Activated CD8-positive, alpha-beta T cell treated with anti-CD3 and anti-CD28 coated beads, Interleukin-2, amount 10 ng/mL, durations not matched to agents 7 days and 5 days (primary cell): ENCODE data around the gene EHBP1L1. TPM values are rescaled to one million over a fixed set of nuclear protein-coding genes. Genes with fewer than 3 reads are reported as not detected.
A peak's percentile ranks its signal among the peaks of the same experiment; 100 is the strongest.
"Not testable (repeated sequence)": the region's sequence is repeated elsewhere in the genome, so short reads cannot be mapped to it uniquely, and the experiment has no call there.

Experiments
- ATAC-seq: fragments of 150-1000 bp; cut with Tn5 transposase; one replicate; pipeline ENCODE4 v1.10.0; 2021; ENCODE audit warnings: moderate library complexity
- CTCF ChIA-PET: fragments of 350-600 bp; sonication (Branson Sonifier 250); formaldehyde crosslinking; loops from one replicate; lab custom pipeline; 2021; ENCODE audit warnings: antibody characterized with exemption; lab: Charles Lee
- POLR2A ChIA-PET: fragments of 350-600 bp; sonication (Branson Sonifier 250); formaldehyde crosslinking; loops from one replicate; lab custom pipeline; 2021; ENCODE audit warnings: antibody characterized with exemption; lab: Charles Lee
- DNase-seq: peaks from one replicate; pipeline ENCODE4 v3.0.0-alpha.2; 2020
- H3K27ac Mint-ChIP-seq: one replicate; pipeline ENCODE4 v1.8.0; 2021; ENCODE audit warnings: mild to moderate bottlenecking, mixed read lengths
- H3K27me3 Mint-ChIP-seq: one replicate; pipeline ENCODE4 v1.8.0; 2021; ENCODE audit warnings: low read depth, mixed read lengths
- H3K36me3 Mint-ChIP-seq: one replicate; pipeline ENCODE4 v1.8.0; 2021; ENCODE audit warnings: low read depth, mixed read lengths
- H3K4me1 Mint-ChIP-seq: one replicate; pipeline ENCODE4 v1.8.0; 2021; ENCODE audit warnings: low read depth, mixed read lengths
- H3K4me3 Mint-ChIP-seq: one replicate; pipeline ENCODE4 v1.8.0; 2021; ENCODE audit warnings: mild to moderate bottlenecking, mixed read lengths
- H3K9me3 Mint-ChIP-seq: one replicate; pipeline ENCODE4 v1.8.0; 2022; ENCODE audit warnings: mixed read lengths; ENCODE audit not compliant: insufficient read depth
- total RNA-seq, 2 experiments: library from RNA; stranded (reverse); gene quantifications; one replicate each; pipeline ENCODE4 v1.2.3, GENCODE V29; 2021

The EHBP1L1 gene
- total RNA-seq, 2 experiments from 2014 or later = 94.4 to 95.3 TPM

DNA sequence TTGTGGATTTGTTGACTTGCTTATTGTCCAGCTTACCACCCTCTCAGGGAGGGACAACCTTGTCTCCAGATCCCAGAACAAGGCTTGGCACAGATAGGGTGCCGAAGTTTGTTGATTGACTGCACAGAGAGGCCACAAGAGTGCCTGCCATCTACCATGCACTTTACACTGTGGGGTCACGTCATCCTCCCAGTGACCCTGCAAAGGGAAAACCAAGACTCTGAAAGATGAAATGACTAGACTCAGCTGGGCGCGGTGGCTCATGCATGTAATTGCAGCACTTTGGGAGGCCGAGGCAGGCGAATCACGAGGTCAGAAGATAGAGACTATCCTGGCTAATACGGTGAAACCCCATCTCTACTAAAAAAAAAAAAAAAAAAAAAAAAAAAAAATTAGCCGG, 13.1 kb upstream of the EHBP1L1 start:
- Mint-ChIP-seq H3K4me3 (no peak overlapping the region), H3K27ac (no peak overlapping the region), H3K36me3 (peaks cover 3% of the 10 kb centered on the region), H3K9me3 (no peaks in the 10 kb centered on the region), H3K27me3 (no peaks in the 10 kb centered on the region), H3K4me1 (peaks cover 52% of the 10 kb centered on the region)
- ChIA-PET CTCF (interaction anchor here (0.8 to 5.7 kb wide), 3 partner anchors 11 to 25 kb away, joined by 3 to 47 read pairs (median 3); no protein-coding TSS in a partner anchor), POLR2A (no interaction called here)
- no peak for DNase-seq
- no peak for ATAC-seq

DNA sequence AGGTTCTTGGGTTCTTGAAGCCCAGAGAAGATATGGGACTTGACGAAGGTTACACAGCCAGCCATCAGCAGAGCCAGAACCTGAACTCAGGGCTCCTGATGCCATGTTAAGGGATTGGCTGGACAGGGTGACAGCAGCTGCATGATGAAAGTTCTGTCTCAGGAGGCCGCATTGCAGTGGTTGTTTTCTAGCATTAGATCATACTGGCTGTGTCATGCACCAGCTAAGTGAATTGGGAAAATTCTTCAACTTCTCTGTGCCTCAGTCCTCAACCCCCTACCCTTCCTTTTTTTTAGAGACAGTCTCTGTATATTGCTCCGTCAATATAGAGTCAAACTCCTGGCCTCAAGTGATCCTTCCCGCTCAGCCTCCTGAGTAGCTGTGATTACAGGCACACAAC, 12.3 kb upstream of the EHBP1L1 start:
- Mint-ChIP-seq H3K27ac (peak overlapping the region; percentile 44), H3K36me3 (peaks cover 7% of the 10 kb centered on the region), H3K4me3 (no peak overlapping the region), H3K9me3 (no peaks in the 10 kb centered on the region), H3K27me3 (no peaks in the 10 kb centered on the region), H3K4me1 (peaks cover 56% of the 10 kb centered on the region)
- POLR2A ChIA-PET = interaction anchor here (1.0 kb wide), 1 partner anchor 18 kb away, joined by 3 read pairs; no protein-coding TSS in a partner anchor
- DNase-seq (no peak), ATAC-seq (no peak)
- CTCF ChIA-PET = interaction anchor here (1.0 to 5.7 kb wide), 2 partner anchors 10 to 23 kb away, joined by 3 to 47 read pairs; no protein-coding TSS in a partner anchor

- H3K4me1 Mint-ChIP-seq = peaks cover 51% of the 10 kb centered on the region
- H3K27ac Mint-ChIP-seq = peak overlapping the region; percentile 93
- not testable (repeated sequence) for DNase-seq, H3K9me3 Mint-ChIP-seq, ATAC-seq, H3K27me3 Mint-ChIP-seq
- POLR2A ChIA-PET = interaction anchor here (0.5 to 3.5 kb wide), 12 partner anchors 8 to 87 kb away, joined by 3 to 14 read pairs (median 4); partner anchors contain the start of genes MALAT1, PCNX3 and SCYL1
- CTCF ChIA-PET = interaction anchor here (0.9 to 5.7 kb wide), 9 partner anchors 10 to 453 kb away, joined by 3 to 47 read pairs (median 5); partner anchors contain the start of gene TM7SF2
- H3K4me3 Mint-ChIP-seq = peak overlapping the region; percentile 66
- H3K36me3 Mint-ChIP-seq = peaks cover 10% of the 10 kb centered on the region
Measured at GRCh38 chr11:65564879-65565559, 10.8 kb upstream of the EHBP1L1 start.

GRCh38 chr11:65565624-65566453, 10.0 kb upstream of the EHBP1L1 start:
- POLR2A ChIA-PET = interaction anchor here (0.5 to 3.5 kb wide), 13 partner anchors 9 to 79 kb away, joined by 3 to 14 read pairs (median 4); partner anchors contain the start of genes MALAT1, PCNX3 and SCYL1
- ATAC-seq (peak; percentile 15), DNase-seq (peak; percentile 61)
- H3K36me3 Mint-ChIP-seq = peaks cover 14% of the 10 kb centered on the region
- CTCF ChIA-PET = interaction anchor here (0.9 to 5.7 kb wide), 9 partner anchors 11 to 454 kb away, joined by 3 to 47 read pairs (median 5); partner anchors contain the start of gene TM7SF2
- H3K27ac Mint-ChIP-seq = peak overlapping the region; percentile 93
- H3K4me1 Mint-ChIP-seq = peaks cover 48% of the 10 kb centered on the region
- no peaks in the 10 kb centered on the region for H3K9me3 Mint-ChIP-seq
- H3K4me3 Mint-ChIP-seq = peak overlapping the region; percentile 66
- H3K27me3 Mint-ChIP-seq = no peaks in the 10 kb centered on the region

DNA sequence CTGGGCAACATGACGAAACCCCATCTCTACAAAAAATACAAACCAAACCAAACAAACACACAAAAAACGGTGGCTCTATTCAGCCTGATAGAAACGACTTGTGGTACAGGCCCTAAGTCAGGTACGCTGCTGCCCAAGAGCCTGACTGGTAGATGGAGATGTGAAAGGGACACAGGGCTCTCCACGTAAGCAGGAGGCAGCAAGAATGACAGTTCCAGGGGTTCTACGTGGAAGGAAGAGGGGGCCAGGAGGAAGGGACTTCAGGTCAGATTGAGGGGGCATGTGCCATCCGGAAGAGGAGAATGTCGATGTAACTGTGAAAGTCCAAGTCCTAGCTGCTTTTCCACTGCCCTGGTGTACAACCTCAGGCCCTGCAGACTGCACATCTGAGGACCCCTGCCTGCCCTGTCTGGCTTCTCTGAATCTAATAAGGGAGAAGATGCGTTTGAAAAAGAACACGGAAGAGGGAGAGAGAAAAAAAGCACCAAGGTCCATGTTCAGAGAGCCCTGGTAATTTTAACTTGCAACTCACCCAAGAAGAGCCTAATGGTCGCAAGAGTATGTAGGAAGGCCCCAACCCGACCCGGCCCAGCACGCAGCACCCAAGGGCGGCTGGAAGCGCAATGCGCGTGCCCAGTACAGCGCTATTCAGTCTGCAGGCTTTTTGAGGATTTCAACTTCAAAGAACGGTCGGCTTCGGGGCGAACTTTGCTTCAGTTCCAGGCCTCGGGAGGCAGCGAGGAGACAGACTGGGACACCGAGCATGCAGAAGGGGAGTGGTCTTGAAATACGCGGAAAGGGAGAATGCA, 6.5 kb upstream of the EHBP1L1 start:
- CTCF ChIA-PET = interaction anchor here (0.9 to 4.7 kb wide), 11 partner anchors 11 to 153 kb away, joined by 3 to 95 read pairs (median 4); partner anchors contain the start of genes LTBP3 and PCNX3
- Mint-ChIP-seq H3K4me1 (peaks cover 69% of the 10 kb centered on the region), H3K36me3 (peaks cover 27% of the 10 kb centered on the region), H3K27me3 (no peaks in the 10 kb centered on the region), H3K27ac (peak overlapping the region; percentile 99), H3K9me3 (no peaks in the 10 kb centered on the region), H3K4me3 (peak overlapping the region; percentile 100)
- ATAC-seq (peak; percentile 21), DNase-seq (no peak)
- POLR2A ChIA-PET = interaction anchor here (0.6 to 6.0 kb wide), 11 partner anchors 9 to 289 kb away, joined by 3 to 38 read pairs (median 6); partner anchors contain the start of genes MALAT1, MAP3K11, NEAT1 and PCNX3

DNA sequence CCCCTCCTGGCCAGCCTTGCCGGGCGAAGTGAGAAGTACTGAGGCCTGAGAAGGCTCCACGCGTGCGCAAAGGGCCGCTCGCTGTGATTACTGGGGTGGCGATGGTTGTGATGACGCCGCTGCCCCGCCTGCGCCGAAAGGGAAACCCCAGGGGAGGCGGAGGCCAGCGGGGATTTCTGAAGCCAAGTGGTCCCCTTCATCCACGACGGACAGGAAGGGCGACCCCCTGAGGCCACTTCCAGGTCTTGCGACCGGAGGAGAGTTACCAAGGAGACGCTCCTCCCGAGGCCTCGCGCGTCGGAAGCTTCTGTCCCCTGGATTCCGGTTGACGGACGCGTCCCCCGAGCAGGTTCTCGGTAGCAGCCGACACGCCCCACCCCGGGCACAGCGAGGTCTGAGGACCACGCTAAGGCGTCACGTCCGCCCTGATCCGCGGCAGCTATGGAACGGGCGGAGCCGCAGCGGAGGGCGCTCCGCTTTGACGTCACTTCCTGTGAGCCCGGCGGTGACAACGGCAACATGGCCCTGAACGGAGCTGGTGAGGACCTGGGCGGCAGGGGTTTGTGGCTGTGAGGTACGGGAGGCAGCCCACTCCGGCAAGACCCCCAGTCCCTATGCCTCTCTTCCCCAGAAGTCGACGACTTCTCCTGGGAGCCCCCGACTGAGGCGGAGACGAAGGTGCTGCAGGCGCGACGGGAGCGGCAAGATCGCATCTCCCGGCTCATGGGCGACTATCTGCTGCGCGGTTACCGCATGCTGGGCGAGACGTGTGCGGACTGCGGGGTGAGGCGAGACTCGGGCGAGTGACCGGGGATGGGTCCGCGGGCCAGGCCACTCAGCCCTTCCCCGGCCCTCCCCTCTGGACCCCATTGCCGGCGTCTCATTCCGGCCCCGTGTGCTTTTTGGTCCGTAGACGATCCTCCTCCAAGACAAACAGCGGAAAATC, 5.6 kb upstream of the EHBP1L1 start, which contains the start of gene ZNRD2:
Gene ZNRD2, plus strand, starts transcription at position 505 of the 946 bp plus-strand sequence. Its CDS starts 15 bp downstream, at position 520.
- peak; percentile 99 for DNase-seq
- CTCF ChIA-PET = interaction anchor here (0.7 to 4.7 kb wide), 16 partner anchors 12 to 93 kb away, joined by 3 to 95 read pairs (median 5); partner anchors contain the start of genes LTBP3 and PCNX3
- peaks cover 27% of the 10 kb centered on the region for H3K36me3 Mint-ChIP-seq
- ATAC-seq = peak; percentile 70
- no peaks in the 10 kb centered on the region for H3K27me3 Mint-ChIP-seq
- peak within 1 kb of the TSS; percentile 100 for H3K4me3 Mint-ChIP-seq
- peak within 1 kb of the TSS; percentile 99 for H3K27ac Mint-ChIP-seq
- H3K9me3 Mint-ChIP-seq = no peaks in the 10 kb centered on the region
- POLR2A ChIA-PET = interaction anchor here (0.6 to 6.0 kb wide), 17 partner anchors 10 to 288 kb away, joined by 3 to 38 read pairs (median 5); partner anchors contain the start of genes MALAT1, MAP3K11, NEAT1 and PCNX3
- peaks cover 71% of the 10 kb centered on the region for H3K4me1 Mint-ChIP-seq

DNA sequence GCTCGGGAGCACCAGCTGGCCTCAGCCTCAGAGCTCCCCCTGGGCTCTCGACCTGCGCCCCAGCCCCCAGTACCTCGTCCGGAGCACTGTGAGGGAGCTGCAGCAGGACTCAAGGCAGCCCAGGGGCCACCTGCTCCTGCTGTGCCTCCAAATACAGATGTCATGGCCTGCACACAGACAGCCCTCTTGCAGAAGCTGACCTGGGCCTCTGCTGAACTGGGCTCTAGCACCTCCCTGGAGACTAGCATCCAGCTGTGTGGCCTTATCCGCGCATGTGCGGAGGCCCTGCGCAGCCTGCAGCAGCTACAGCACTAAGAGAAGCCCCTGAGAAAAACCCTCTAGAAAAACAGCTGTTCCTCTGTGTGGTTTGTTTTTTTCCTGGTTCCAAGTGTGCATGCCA, 4.4 kb upstream of the EHBP1L1 start:
- no peaks in the 10 kb centered on the region for H3K9me3 Mint-ChIP-seq
- H3K36me3 Mint-ChIP-seq = peaks cover 30% of the 10 kb centered on the region
- ChIA-PET CTCF (interaction anchor here (0.8 to 4.7 kb wide), 12 partner anchors 12 to 155 kb away, joined by 3 to 95 read pairs (median 8); no protein-coding TSS in a partner anchor), POLR2A (interaction anchor here (0.5 to 6.0 kb wide), 15 partner anchors 12 to 773 kb away, joined by 3 to 38 read pairs (median 4); partner anchors contain the start of genes BRMS1, MALAT1, MAP3K11 and NEAT1)
- DNase-seq (no peak), ATAC-seq (no peak)
- H3K4me1 Mint-ChIP-seq = peaks cover 63% of the 10 kb centered on the region
- H3K4me3 Mint-ChIP-seq = peak overlapping the region; percentile 100
- H3K27me3 Mint-ChIP-seq = no peaks in the 10 kb centered on the region
- H3K27ac Mint-ChIP-seq = peak overlapping the region; percentile 99

DNA sequence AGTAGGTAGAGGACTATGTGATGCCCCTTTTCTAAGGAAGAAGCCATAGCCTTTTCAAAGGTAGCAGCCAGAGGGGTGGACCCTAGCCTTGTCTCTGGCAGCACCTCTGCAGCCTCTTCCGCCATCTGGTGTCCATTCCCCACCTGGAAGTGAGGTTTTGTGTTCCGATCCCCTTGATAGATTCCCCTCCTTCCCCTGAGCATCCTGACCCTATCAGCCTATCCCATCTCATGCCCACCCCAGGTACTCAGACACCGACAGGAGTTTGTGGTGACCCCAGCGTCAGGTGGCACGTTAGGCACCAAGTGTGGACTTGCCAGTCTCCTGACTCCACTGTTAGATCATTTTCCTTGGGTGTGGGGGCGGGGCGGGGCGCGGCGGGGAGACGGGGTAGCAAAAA, 3.9 kb upstream of the EHBP1L1 start:
- DNase-seq (no peak), ATAC-seq (no peak)
- Mint-ChIP-seq H3K4me1 (peaks cover 61% of the 10 kb centered on the region), H3K9me3 (no peaks in the 10 kb centered on the region), H3K27me3 (no peaks in the 10 kb centered on the region), H3K4me3 (peak overlapping the region; percentile 100), H3K27ac (peak overlapping the region; percentile 99), H3K36me3 (peaks cover 33% of the 10 kb centered on the region)
- ChIA-PET POLR2A (interaction anchor here (0.6 to 6.0 kb wide), 13 partner anchors 13 to 327 kb away, joined by 3 to 38 read pairs (median 4); partner anchors contain the start of genes MALAT1, MAP3K11 and PCNX3), CTCF (interaction anchor here (0.8 to 4.7 kb wide), 14 partner anchors 12 to 155 kb away, joined by 3 to 95 read pairs (median 9); partner anchors contain the start of genes PCNX3 and SCYL1)

DNA sequence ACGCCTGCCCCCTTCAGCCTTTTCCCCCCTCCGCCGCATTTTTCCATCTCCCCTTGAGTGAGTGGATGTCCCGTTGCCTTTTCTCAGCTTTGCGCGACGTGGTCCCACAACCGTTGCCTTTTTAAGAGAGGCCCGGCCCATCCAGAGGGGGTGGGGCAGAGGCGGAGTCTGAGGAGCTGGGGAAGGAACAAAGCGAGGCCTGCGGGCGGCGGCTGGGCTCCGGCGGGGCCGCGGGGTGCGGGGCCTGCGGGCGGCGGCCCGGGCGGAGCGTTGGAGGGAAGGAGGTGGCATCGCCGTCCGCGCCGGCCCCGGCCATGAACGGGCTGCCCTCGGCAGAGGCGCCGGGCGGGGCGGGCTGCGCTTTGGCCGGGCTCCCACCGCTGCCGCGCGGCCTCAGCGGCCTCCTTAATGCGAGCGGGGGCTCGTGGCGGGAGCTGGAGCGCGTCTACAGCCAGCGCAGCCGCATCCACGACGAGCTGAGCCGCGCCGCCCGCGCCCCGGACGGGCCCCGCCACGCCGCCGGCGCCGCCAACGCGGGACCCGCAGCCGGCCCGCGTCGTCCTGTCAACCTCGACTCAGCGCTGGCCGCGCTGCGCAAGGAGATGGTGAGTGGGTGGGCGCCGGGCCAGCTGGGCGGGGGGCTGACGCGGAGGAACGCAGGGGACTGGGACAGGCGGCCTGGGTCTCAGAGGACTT, 3.3 kb upstream of the EHBP1L1 start, which contains the start of gene FAM89B:
Gene FAM89B, plus strand, starts transcription at position 183 of the 696 bp plus-strand sequence. Its CDS starts 132 bp downstream, at position 315.
- CTCF ChIA-PET = interaction anchor here (1.0 to 4.7 kb wide), 16 partner anchors 9 to 156 kb away, joined by 3 to 95 read pairs (median 8); partner anchors contain the start of genes PCNX3 and SCYL1
- Mint-ChIP-seq H3K27me3 (no peaks in the 10 kb centered on the region), H3K9me3 (no peaks in the 10 kb centered on the region), H3K4me1 (peaks cover 61% of the 10 kb centered on the region), H3K36me3 (peaks cover 31% of the 10 kb centered on the region), H3K27ac (peak within 1 kb of the TSS; percentile 99), H3K4me3 (peak within 1 kb of the TSS; percentile 100)
- peak; percentile 13 for ATAC-seq
- POLR2A ChIA-PET = interaction anchor here (0.6 to 6.0 kb wide), 19 partner anchors 13 to 326 kb away, joined by 3 to 38 read pairs (median 4); partner anchors contain the start of genes MALAT1, MAP3K11, NEAT1 and PCNX3
- peak; percentile 95 for DNase-seq
